KMS-11 (cell line): ENCODE measurements around the gene CES4A.

Experiments
- H2AFZ ChIP-seq: fragments of 200-600 bp; sonication (generic); 2 replicates; pipeline ENCODE4 v1.6.1; 2016; ENCODE audit warnings: antibody characterized with exemption, mixed run types, low read depth
- H3K27ac ChIP-seq: fragments of 200-600 bp; sonication (generic); 2 replicates; pipeline ENCODE4 v1.6.1; 2016; ENCODE audit warnings: mild to moderate bottlenecking, mixed run types
- H3K27me3 ChIP-seq: fragments of 200-600 bp; sonication (generic); 2 replicates; pipeline ENCODE4 v1.6.1; 2017; ENCODE audit warnings: mild to moderate bottlenecking, low read depth, mixed run types, moderate library complexity; ENCODE audit not compliant: insufficient read depth
- H3K36me3 ChIP-seq: fragments of 200-600 bp; sonication (generic); 2 replicates; pipeline ENCODE4 v1.6.1; 2017; ENCODE audit warnings: mild to moderate bottlenecking, mixed run types; ENCODE audit not compliant: insufficient read depth
- H3K4me1 ChIP-seq: fragments of 200-600 bp; sonication (generic); 2 replicates; pipeline ENCODE4 v1.6.1; 2016; ENCODE audit warnings: mild to moderate bottlenecking, low read depth, mixed run types; ENCODE audit not compliant: poor library complexity, severe bottlenecking
- H3K4me2 ChIP-seq: fragments of 200-600 bp; sonication (generic); 2 replicates; pipeline ENCODE4 v1.7.0; 2016; ENCODE audit warnings: mild to moderate bottlenecking, mixed run types
- H3K4me3 ChIP-seq: fragments of 200-600 bp; sonication (generic); IDR thresholded peaks from 2 replicates; pipeline ENCODE4 v1.6.1; 2017; ENCODE audit warnings: low read depth, low read length, mixed read lengths; ENCODE audit not compliant: insufficient read depth
- H3K79me2 ChIP-seq: fragments of 200-600 bp; sonication (generic); 2 replicates; pipeline ENCODE4 v1.6.1; 2016; ENCODE audit warnings: low read depth, mixed run types; ENCODE audit not compliant: insufficient read depth
- H3K9ac ChIP-seq: fragments of 200-600 bp; sonication (generic); 2 replicates; pipeline ENCODE4 v1.6.1; 2016; ENCODE audit warnings: mild to moderate bottlenecking, mixed run types
- H4K20me1 ChIP-seq: fragments of 200-600 bp; sonication (generic); 2 replicates; pipeline ENCODE4 v1.6.1; 2016; ENCODE audit warnings: mild to moderate bottlenecking, mixed run types; ENCODE audit not compliant: insufficient read depth
- CTCF ChIP-seq: fragments of 200-600 bp; sonication (generic); conservative IDR thresholded peaks from 2 replicates; pipeline ENCODE4 v1.6.1; 2017; ENCODE audit warnings: low read depth, mild to moderate bottlenecking, antibody characterized with exemption, low read length, moderate library complexity, mixed read lengths

Gene CES4A

GRCh38 chr16:66964049-66964448 lies 24.3 kb upstream of the CES4A start:
- H4K20me1 ChIP-seq, result no peaks in the 10 kb centered on the region
- no peaks in the 10 kb centered on the region for H3K36me3 ChIP-seq
- H3K27me3 ChIP-seq, result no peaks in the 10 kb centered on the region
- H3K27ac ChIP-seq, result no peak overlapping the region
- no peaks in the 10 kb centered on the region for H3K79me2 ChIP-seq
- no peak overlapping the region for H2AFZ ChIP-seq
- no peak for TF ChIP-seq CTCF
- no peak overlapping the region for H3K4me3 ChIP-seq
- no peak overlapping the region for H3K4me2 ChIP-seq
- H3K4me1 ChIP-seq, result peaks cover 3% of the 10 kb centered on the region
- H3K9ac ChIP-seq, result no peak overlapping the region

- no peaks in the 10 kb centered on the region for H4K20me1 ChIP-seq
- H3K4me3 ChIP-seq, result no peak overlapping the region
- H3K36me3 ChIP-seq, result no peaks in the 10 kb centered on the region
- 0 out of 2 replicates have a peak, but pooled peaks cover 2% of the 10 kb centered on the region for H3K27me3 ChIP-seq
- H3K4me1 ChIP-seq, result no peaks in the 10 kb centered on the region
- H3K4me2 ChIP-seq, result no peak overlapping the region
- H3K9ac ChIP-seq, result no peak overlapping the region
- H3K79me2 ChIP-seq, result no peaks in the 10 kb centered on the region
- H3K27ac ChIP-seq, result no peak overlapping the region
- H2AFZ ChIP-seq, result no peak overlapping the region
- TF ChIP-seq CTCF, result no peak
Measured at GRCh38 chr16:66968847-66969246, 19.5 kb upstream of the CES4A start.

GRCh38 chr16:66970775-66971720 lies 17.3 kb upstream of the CES4A start:
- Histone ChIP-seq H3K4me2 (no peak overlapping the region), H3K9ac (no peak overlapping the region), H4K20me1 (no peaks in the 10 kb centered on the region), H3K4me3 (no peak overlapping the region), H3K36me3 (no peaks in the 10 kb centered on the region), H3K4me1 (peaks cover 3% of the 10 kb centered on the region), H3K27ac (no peak overlapping the region), H2AFZ (no peak overlapping the region), H3K79me2 (no peaks in the 10 kb centered on the region), H3K27me3 (0 out of 2 replicates have a peak, but pooled peaks cover 2% of the 10 kb centered on the region)
- no peak for TF ChIP-seq CTCF

- H4K20me1 ChIP-seq, result no peaks in the 10 kb centered on the region
- H3K27me3 ChIP-seq, result 0 out of 2 replicates have a peak, but pooled peaks cover 2% of the 10 kb centered on the region
- H3K79me2 ChIP-seq, result no peaks in the 10 kb centered on the region
- H2AFZ ChIP-seq, result no peak overlapping the region
- H3K9ac ChIP-seq, result no peak overlapping the region
- peaks cover 9% of the 10 kb centered on the region for H3K4me1 ChIP-seq
- TF ChIP-seq CTCF, result no peak
- no peak overlapping the region for H3K4me2 ChIP-seq
- no peak overlapping the region for H3K27ac ChIP-seq
- no peaks in the 10 kb centered on the region for H3K36me3 ChIP-seq
- H3K4me3 ChIP-seq, result no peak overlapping the region
Measured at GRCh38 chr16:66972983-66973382, 15.4 kb upstream of the CES4A start.
